ENCODE results near the gene TNKS2.
"Not testable (repeated sequence)": the region's sequence is repeated elsewhere in the genome, so short reads cannot be mapped to it uniquely, and the experiment has no call there.

TNKS2 gene

GRCh38 chr10:91804126-91804510 is 5.9 kb downstream of the TNKS2 start:
- peaks cover 29% of the 10 kb centered on the region for H3K4me1 ChIP-seq (ENCODE audit: control insufficient read depth, insufficient read depth, low read length, poor library complexity, severe bottlenecking)
- no peaks in the 10 kb centered on the region for H3K27me3 ChIP-seq (replicated peaks; ENCODE audit: control insufficient read depth, insufficient read depth, low read length, poor library complexity, severe bottlenecking)
- H3K27ac ChIP-seq (ENCODE audit: insufficient read depth, low read length, poor library complexity, severe bottlenecking) = no peak overlapping the region
- no peak for DNase-seq
- peaks cover 13% of the 10 kb centered on the region for H3K36me3 ChIP-seq (ENCODE audit: control insufficient read depth, insufficient read depth, low read length)
- H3K9me3 ChIP-seq (ENCODE audit: control insufficient read depth, low read length) = no peaks in the 10 kb centered on the region
- H3K4me3 ChIP-seq (ENCODE audit: insufficient read depth, low read depth, low read length, poor library complexity, severe bottlenecking) = no peak overlapping the region

GRCh38 chr10:91805110-91805838 is 7.0 kb downstream of the TNKS2 start:
- Histone ChIP-seq H3K27ac (ENCODE audit: insufficient read depth, low read length, poor library complexity, severe bottlenecking) (no peak overlapping the region), H3K27me3 (replicated peaks; ENCODE audit: control insufficient read depth, insufficient read depth, low read length, poor library complexity, severe bottlenecking) (no peaks in the 10 kb centered on the region), H3K4me1 (ENCODE audit: control insufficient read depth, insufficient read depth, low read length, poor library complexity, severe bottlenecking) (peaks cover 20% of the 10 kb centered on the region), H3K9me3 (ENCODE audit: control insufficient read depth, low read length) (no peaks in the 10 kb centered on the region), H3K4me3 (ENCODE audit: insufficient read depth, low read depth, low read length, poor library complexity, severe bottlenecking) (no peak overlapping the region), H3K36me3 (ENCODE audit: control insufficient read depth, insufficient read depth, low read length) (peaks cover 13% of the 10 kb centered on the region)
- no peak for DNase-seq

GRCh38 chr10:91807264-91807663 is 9.0 kb downstream of the TNKS2 start:
- peaks cover 12% of the 10 kb centered on the region for H3K4me1 ChIP-seq (ENCODE audit: control insufficient read depth, insufficient read depth, low read length, poor library complexity, severe bottlenecking)
- not testable (repeated sequence) for H3K36me3 ChIP-seq (ENCODE audit: control insufficient read depth, insufficient read depth, low read length); H3K27ac ChIP-seq (ENCODE audit: insufficient read depth, low read length, poor library complexity, severe bottlenecking); DNase-seq; H3K9me3 ChIP-seq (ENCODE audit: control insufficient read depth, low read length); H3K4me3 ChIP-seq (ENCODE audit: insufficient read depth, low read depth, low read length, poor library complexity, severe bottlenecking); H3K27me3 ChIP-seq (replicated peaks; ENCODE audit: control insufficient read depth, insufficient read depth, low read length, poor library complexity, severe bottlenecking)

GRCh38 chr10:91813251-91813650 is 15.0 kb downstream of the TNKS2 start:
- no peak for DNase-seq
- no peaks in the 10 kb centered on the region for H3K27me3 ChIP-seq (replicated peaks; ENCODE audit: control insufficient read depth, insufficient read depth, low read length, poor library complexity, severe bottlenecking)
- no peak overlapping the region for H3K4me3 ChIP-seq (ENCODE audit: insufficient read depth, low read depth, low read length, poor library complexity, severe bottlenecking)
- no peaks in the 10 kb centered on the region for H3K4me1 ChIP-seq (ENCODE audit: control insufficient read depth, insufficient read depth, low read length, poor library complexity, severe bottlenecking)
- peaks cover 43% of the 10 kb centered on the region for H3K36me3 ChIP-seq (ENCODE audit: control insufficient read depth, insufficient read depth, low read length)
- no peak overlapping the region for H3K27ac ChIP-seq (ENCODE audit: insufficient read depth, low read length, poor library complexity, severe bottlenecking)
- no peaks in the 10 kb centered on the region for H3K9me3 ChIP-seq (ENCODE audit: control insufficient read depth, low read length)

- no peaks in the 10 kb centered on the region for H3K4me1 ChIP-seq (ENCODE audit: control insufficient read depth, insufficient read depth, low read length, poor library complexity, severe bottlenecking)
- no peak overlapping the region for H3K4me3 ChIP-seq (ENCODE audit: insufficient read depth, low read depth, low read length, poor library complexity, severe bottlenecking)
- no peaks in the 10 kb centered on the region for H3K9me3 ChIP-seq (ENCODE audit: control insufficient read depth, low read length)
- DNase-seq = no peak
- no peak overlapping the region for H3K27ac ChIP-seq (ENCODE audit: insufficient read depth, low read length, poor library complexity, severe bottlenecking)
- H3K36me3 ChIP-seq (ENCODE audit: control insufficient read depth, insufficient read depth, low read length) = peaks cover 74% of the 10 kb centered on the region
- no peaks in the 10 kb centered on the region for H3K27me3 ChIP-seq (replicated peaks; ENCODE audit: control insufficient read depth, insufficient read depth, low read length, poor library complexity, severe bottlenecking)
Observed at GRCh38 chr10:91816981-91817380, 18.8 kb downstream of the TNKS2 start.

GRCh38 chr10:91820144-91820543 is 21.9 kb downstream of the TNKS2 start:
- Histone ChIP-seq H3K4me1 (ENCODE audit: control insufficient read depth, insufficient read depth, low read length, poor library complexity, severe bottlenecking) (no peaks in the 10 kb centered on the region), H3K4me3 (ENCODE audit: insufficient read depth, low read depth, low read length, poor library complexity, severe bottlenecking) (no peak overlapping the region), H3K9me3 (ENCODE audit: control insufficient read depth, low read length) (no peaks in the 10 kb centered on the region), H3K27ac (ENCODE audit: insufficient read depth, low read length, poor library complexity, severe bottlenecking) (no peak overlapping the region), H3K27me3 (replicated peaks; ENCODE audit: control insufficient read depth, insufficient read depth, low read length, poor library complexity, severe bottlenecking) (no peaks in the 10 kb centered on the region), H3K36me3 (ENCODE audit: control insufficient read depth, insufficient read depth, low read length) (peaks cover 76% of the 10 kb centered on the region)
- DNase-seq = no peak

GRCh38 chr10:91824076-91824475 is 25.9 kb downstream of the TNKS2 start:
- no peak overlapping the region for H3K4me3 ChIP-seq (ENCODE audit: insufficient read depth, low read depth, low read length, poor library complexity, severe bottlenecking)
- H3K36me3 ChIP-seq (ENCODE audit: control insufficient read depth, insufficient read depth, low read length) = peaks cover 82% of the 10 kb centered on the region
- H3K27ac ChIP-seq (ENCODE audit: insufficient read depth, low read length, poor library complexity, severe bottlenecking) = no peak overlapping the region

GRCh38 chr10:91829268-91829667 is 31.0 kb downstream of the TNKS2 start:
- H3K27me3 ChIP-seq (replicated peaks; ENCODE audit: control insufficient read depth, insufficient read depth, low read length, poor library complexity, severe bottlenecking) = no peaks in the 10 kb centered on the region
- H3K36me3 ChIP-seq (ENCODE audit: control insufficient read depth, insufficient read depth, low read length) = peaks cover 82% of the 10 kb centered on the region

More at GRCh38 chr10:91824076-91824475, 25.9 kb downstream of the TNKS2 start:
- no peak for DNase-seq
- H3K27me3 ChIP-seq (replicated peaks; ENCODE audit: control insufficient read depth, insufficient read depth, low read length, poor library complexity, severe bottlenecking) = no peaks in the 10 kb centered on the region
- no peaks in the 10 kb centered on the region for H3K9me3 ChIP-seq (ENCODE audit: control insufficient read depth, low read length)
- H3K4me1 ChIP-seq (ENCODE audit: control insufficient read depth, insufficient read depth, low read length, poor library complexity, severe bottlenecking) = no peaks in the 10 kb centered on the region

GRCh38 chr10:91838199-91838598 is 40.0 kb downstream of the TNKS2 start:
- no peaks in the 10 kb centered on the region for H3K4me1 ChIP-seq (ENCODE audit: control insufficient read depth, insufficient read depth, low read length, poor library complexity, severe bottlenecking)
- no peak overlapping the region for H3K27ac ChIP-seq (ENCODE audit: insufficient read depth, low read length, poor library complexity, severe bottlenecking)
- no peaks in the 10 kb centered on the region for H3K27me3 ChIP-seq (replicated peaks; ENCODE audit: control insufficient read depth, insufficient read depth, low read length, poor library complexity, severe bottlenecking)
- DNase-seq = no peak
- no peak overlapping the region for H3K4me3 ChIP-seq (ENCODE audit: insufficient read depth, low read depth, low read length, poor library complexity, severe bottlenecking)
- H3K36me3 ChIP-seq (ENCODE audit: control insufficient read depth, insufficient read depth, low read length) = peaks cover 71% of the 10 kb centered on the region
- no peaks in the 10 kb centered on the region for H3K9me3 ChIP-seq (ENCODE audit: control insufficient read depth, low read length)

More at GRCh38 chr10:91829268-91829667, 31.0 kb downstream of the TNKS2 start:
- no peaks in the 10 kb centered on the region for H3K4me1 ChIP-seq (ENCODE audit: control insufficient read depth, insufficient read depth, low read length, poor library complexity, severe bottlenecking)
- H3K9me3 ChIP-seq (ENCODE audit: control insufficient read depth, low read length) = no peaks in the 10 kb centered on the region
- no peak overlapping the region for H3K27ac ChIP-seq (ENCODE audit: insufficient read depth, low read length, poor library complexity, severe bottlenecking)
- no peak overlapping the region for H3K4me3 ChIP-seq (ENCODE audit: insufficient read depth, low read depth, low read length, poor library complexity, severe bottlenecking)
- no peak for DNase-seq

- H3K4me3 ChIP-seq (ENCODE audit: insufficient read depth, low read depth, low read length, poor library complexity, severe bottlenecking) = no peak overlapping the region
- H3K27ac ChIP-seq (ENCODE audit: insufficient read depth, low read length, poor library complexity, severe bottlenecking) = no peak overlapping the region
- DNase-seq = no peak
- no peaks in the 10 kb centered on the region for H3K4me1 ChIP-seq (ENCODE audit: control insufficient read depth, insufficient read depth, low read length, poor library complexity, severe bottlenecking)
- no peaks in the 10 kb centered on the region for H3K9me3 ChIP-seq (ENCODE audit: control insufficient read depth, low read length)
- H3K36me3 ChIP-seq (ENCODE audit: control insufficient read depth, insufficient read depth, low read length) = peaks cover 61% of the 10 kb centered on the region
- H3K27me3 ChIP-seq (replicated peaks; ENCODE audit: control insufficient read depth, insufficient read depth, low read length, poor library complexity, severe bottlenecking) = no peaks in the 10 kb centered on the region
Observed at GRCh38 chr10:91843083-91843482, 44.9 kb downstream of the TNKS2 start.

Data from effector memory CD4-positive, alpha-beta T cell (primary cell).